Kidney (tissue), 14 donors: ENCODE data around the gene SEMA4G. TPM values are rescaled to one million over a fixed set of nuclear protein-coding genes. Genes with fewer than 3 reads are reported as not detected.

Source experiments
- DNase-seq, 5 donors: peaks; one replicate each; pipeline ENCODE4 v3.0.0-alpha.2; 2013 to 2020
- FAIRE-seq: peaks from 2 replicates; lab custom pipeline; 2012; peaks lifted over from hg19 to GRCh38; lab: Jason Lieb, UNC
- H3K27ac ChIP-seq, 2 donors: one replicate each; pipeline ENCODE4 v1.7.0; 2013; ENCODE audit warnings: low read depth in 2 of 2, low read length in 2 of 2, inconsistent platforms in 1 of 2
- H3K27me3 ChIP-seq: one replicate; pipeline ENCODE4 v1.7.1; 2013; ENCODE audit warnings: low read length, inconsistent platforms; ENCODE audit not compliant: control insufficient read depth, insufficient read depth
- H3K36me3 ChIP-seq, 3 donors: one replicate each; pipeline versions ENCODE4 v1.7.0 to v1.7.1; 2013; ENCODE audit warnings: low read length in 3 of 3, control low read depth in 1 of 3, inconsistent platforms in 1 of 3; ENCODE audit not compliant: insufficient read depth in 3 of 3, control insufficient read depth in 2 of 3
- H3K4me1 ChIP-seq, 3 donors: one replicate each; pipeline versions ENCODE4 v1.7.0 to v1.7.1; 2013; ENCODE audit warnings: low read length in 3 of 3, inconsistent platforms in 1 of 3, low read depth in 1 of 3; ENCODE audit not compliant: control insufficient read depth in 2 of 3, insufficient read depth in 2 of 3
- H3K4me3 ChIP-seq, 3 donors: one replicate each; pipeline versions ENCODE4 v1.7.0 to v1.8.1; 2013; ENCODE audit warnings: low read length in 3 of 3, control low read depth in 1 of 3, inconsistent platforms in 1 of 3
- H3K9ac ChIP-seq, 3 donors: one replicate each; pipeline versions ENCODE4 v1.7.0 to v1.7.1; 2013; ENCODE audit warnings: low read length in 3 of 3, control low read depth in 1 of 3, inconsistent platforms in 1 of 3
- H3K9me3 ChIP-seq, 3 donors: one replicate each; pipeline versions ENCODE4 v1.7.0 to v1.7.1; 2013; ENCODE audit warnings: low read length in 3 of 3, control low read depth in 1 of 3, inconsistent platforms in 1 of 3; ENCODE audit not compliant: control insufficient read depth in 2 of 3, insufficient read depth in 1 of 3
- CTCF ChIP-seq: IDR thresholded peaks from 3 replicates; pipeline ENCODE4 v1.5.1; 2012; ENCODE audit warnings: mild to moderate bottlenecking, moderate library complexity, borderline replicate concordance; ENCODE audit not compliant: insufficient read depth; ENCODE audit errors: extremely low read depth
- intact Hi-C: fragments of 100-400 bp; cut with DNase I; formaldehyde crosslinking; loops from one replicate; pipeline ENCODE4 v1.11.1; 2022
- polyA plus RNA-seq: library from polyadenylated mRNA; stranded (reverse); fragments of 350-450 nt; fragmentation: Illumina TruSeq; extraction: RNeasy Lipid Tissue Mini Kit (QIAGEN cat#74804); gene quantifications from one replicate; pipeline ENCODE4 v1.2.3, GENCODE V29; 2014; ENCODE audit warnings: low read depth, low replicate concordance; ENCODE audit not compliant: insufficient read depth
- total RNA-seq: library from RNA; stranded (reverse); fragmentation: NEBNext Ultra II Directional; extraction: Animal tissue kit (Norgen Biotek cat#: 25700); gene quantifications from one replicate; pipeline ENCODE4 v1.2.1, GENCODE V29; 2021
- donor health status: control.
- donor health status: control.
- donor health status: control.
- donor health status: control.
- donor health status: control.
- donor health status: DM: yes; HTN: yes; CAD: no.
- donor health status: Normal renal cell carcinoma (clear cell type).

Gene SEMA4G
- total and polyA plus RNA-seq, 2 donors from 2014 or later, result 6.1 to 23.5 TPM

GRCh38 chr10:100986952-100987684 lies 17.8 kb downstream of the SEMA4G start, which contains the start of the genes MRPL43 and TWNK:
Gene MRPL43, minus strand, starts transcription at chr10:100987497. Its CDS starts 54 bp downstream, at chr10:100987443.
Gene TWNK, plus strand, starts transcription at chr10:100987543. Its CDS starts 668 bp downstream, at chr10:100988211.
- Histone ChIP-seq H3K9ac (peak within 1 kb of the TSS; percentile 37 to 80 (median 75)), H3K4me3 (peak within 1 kb of the TSS; percentile 61 to 95 (median 94)), H3K9me3 (no peaks in the 10 kb centered on the region), H3K4me1 (peaks cover 4 to 21% (median 20%) of the 10 kb centered on the region in 3 donors), H3K27me3 (no peaks in the 10 kb centered on the region), H3K27ac (peak within 1 kb of the TSS; percentile 67 to 78), H3K36me3 (peaks cover 5 to 18% (median 11%) of the 10 kb centered on the region in 3 donors)
- intact Hi-C loops, result no loop called here
- FAIRE-seq (no peak), DNase-seq (peak; percentile 85 to 94 (median 90))
- no peak for TF ChIP-seq CTCF

- DNase-seq (no peak), FAIRE-seq (no peak)
- intact Hi-C loops, result no loop called here
- peak overlapping the region; percentile 61 to 95 (median 94) for H3K4me3 ChIP-seq
- H3K36me3 ChIP-seq, result peaks cover 5 to 18% (median 11%) of the 10 kb centered on the region in 3 donors
- no peaks in the 10 kb centered on the region for H3K9me3 ChIP-seq
- no peak for TF ChIP-seq CTCF
- no peak overlapping the region for H3K27ac ChIP-seq
- H3K4me1 ChIP-seq, result peaks cover 4 to 21% (median 20%) of the 10 kb centered on the region in 3 donors
- H3K27me3 ChIP-seq, result no peaks in the 10 kb centered on the region
- H3K9ac ChIP-seq, result peak overlapping the region in 2 of 3 donors; percentile 37 to 80
Observed at GRCh38 chr10:100987685-100988049, 18.4 kb downstream of the SEMA4G start.

GRCh38 chr10:100988166-100988565 lies 18.9 kb downstream of the SEMA4G start:
- peak overlapping the region in 1 of 3 donors; percentile 80 for H3K9ac ChIP-seq
- peak in 1 of 5 donors; percentile 52 for DNase-seq
- FAIRE-seq, result no peak
- TF ChIP-seq CTCF, result no peak
- H3K27ac ChIP-seq, result no peak overlapping the region
- intact Hi-C loops, result no loop called here
- no peaks in the 10 kb centered on the region for H3K9me3 ChIP-seq
- H3K27me3 ChIP-seq, result no peaks in the 10 kb centered on the region
- H3K4me1 ChIP-seq, result peaks cover 4 to 21% (median 20%) of the 10 kb centered on the region in 3 donors
- H3K36me3 ChIP-seq, result peaks cover 5 to 18% (median 8%) of the 10 kb centered on the region in 3 donors
- peak overlapping the region; percentile 61 to 95 (median 94) for H3K4me3 ChIP-seq
